ENCODE data around the gene LEPROT.
"Not testable (repeated sequence)": the region's sequence is repeated elsewhere in the genome, so short reads cannot be mapped to it uniquely, and the experiment has no call there.

The LEPROT gene

GRCh38 chr1:65377496-65378246 lies 42.8 kb upstream of the LEPROT start:
- Histone ChIP-seq H3K9me2 (ENCODE audit: low read depth, low read length) (no peaks in the 10 kb centered on the region), H2AFZ (ENCODE audit: low read length) (no peak overlapping the region), H3K27ac (ENCODE audit: low read depth, low read length, poor library complexity, severe bottlenecking) (no peak overlapping the region), H3F3A (ENCODE audit: insufficient read depth, low read length) (no peaks in the 10 kb centered on the region), H3K4me1 (ENCODE audit: insufficient read depth, low read length, severe bottlenecking) (no peaks in the 10 kb centered on the region), H3K4me3 (ENCODE audit: low read depth, low read length, poor library complexity, severe bottlenecking) (no peak overlapping the region), H3K79me2 (ENCODE audit: insufficient read depth, low read length) (no peaks in the 10 kb centered on the region), H3K4me2 (ENCODE audit: low read length) (no peak overlapping the region), H3K9ac (ENCODE audit: low read length) (no peak overlapping the region), H3K36me3 (ENCODE audit: insufficient read depth, low read length) (no peaks in the 10 kb centered on the region), H3K27me3 (ENCODE audit: insufficient read depth, low read length) (no peaks in the 10 kb centered on the region), H3K9me3 (ENCODE audit: low read length) (0 out of 2 replicates have a peak, but pooled peaks cover 2% of the 10 kb centered on the region), H4K20me1 (ENCODE audit: insufficient read depth, low read length) (no peaks in the 10 kb centered on the region)
- TF ChIP-seq CTCF (IDR thresholded peaks at IDR 0.05; ENCODE audit: low read length) = no peak
- TF ChIP-seq EZH2 (IDR thresholded peaks at IDR 0.05; ENCODE audit: borderline replicate concordance, low read length) = no peak

- H4K20me1 ChIP-seq (ENCODE audit: insufficient read depth, low read length) = no peaks in the 10 kb centered on the region
- H3K36me3 ChIP-seq (ENCODE audit: insufficient read depth, low read length) = no peaks in the 10 kb centered on the region
- no peak overlapping the region for H3K4me3 ChIP-seq (ENCODE audit: low read depth, low read length, poor library complexity, severe bottlenecking)
- H3K27ac ChIP-seq (ENCODE audit: low read depth, low read length, poor library complexity, severe bottlenecking) = no peak overlapping the region
- TF ChIP-seq CTCF (IDR thresholded peaks at IDR 0.05; ENCODE audit: low read length) (no peak), EZH2 (IDR thresholded peaks at IDR 0.05; ENCODE audit: borderline replicate concordance, low read length) (no peak)
- H3K4me1 ChIP-seq (ENCODE audit: insufficient read depth, low read length, severe bottlenecking) = no peaks in the 10 kb centered on the region
- no peaks in the 10 kb centered on the region for H3K27me3 ChIP-seq (ENCODE audit: insufficient read depth, low read length)
- H3K4me2 ChIP-seq (ENCODE audit: low read length) = no peak overlapping the region
- no peaks in the 10 kb centered on the region for H3F3A ChIP-seq (ENCODE audit: insufficient read depth, low read length)
- no peak overlapping the region for H2AFZ ChIP-seq (ENCODE audit: low read length)
- H3K9me3 ChIP-seq (ENCODE audit: low read length) = 0 out of 2 replicates have a peak, but pooled peaks cover 2% of the 10 kb centered on the region
- no peaks in the 10 kb centered on the region for H3K79me2 ChIP-seq (ENCODE audit: insufficient read depth, low read length)
- H3K9me2 ChIP-seq (ENCODE audit: low read depth, low read length) = no peaks in the 10 kb centered on the region
- no peak overlapping the region for H3K9ac ChIP-seq (ENCODE audit: low read length)
Observed at GRCh38 chr1:65378247-65378946, 42.1 kb upstream of the LEPROT start.

GRCh38 chr1:65384426-65384825 lies 36.0 kb upstream of the LEPROT start:
- H3K9me3 ChIP-seq (ENCODE audit: low read length); H3K4me1 ChIP-seq (ENCODE audit: insufficient read depth, low read length, severe bottlenecking); H3K27ac ChIP-seq (ENCODE audit: low read depth, low read length, poor library complexity, severe bottlenecking); H3K79me2 ChIP-seq (ENCODE audit: insufficient read depth, low read length); H3K36me3 ChIP-seq (ENCODE audit: insufficient read depth, low read length); H3K9ac ChIP-seq (ENCODE audit: low read length); H3K4me2 ChIP-seq (ENCODE audit: low read length); H3K27me3 ChIP-seq (ENCODE audit: insufficient read depth, low read length); H3F3A ChIP-seq (ENCODE audit: insufficient read depth, low read length); H2AFZ ChIP-seq (ENCODE audit: low read length); H3K9me2 ChIP-seq (ENCODE audit: low read depth, low read length); H4K20me1 ChIP-seq (ENCODE audit: insufficient read depth, low read length); H3K4me3 ChIP-seq (ENCODE audit: low read depth, low read length, poor library complexity, severe bottlenecking): not testable (repeated sequence)
